Stimulated activated CD8-positive, alpha-beta memory T cell treated with anti-CD3 and anti-CD28 coated beads, Interleukin-7, amount 100 ng/mL, for 4 hours (primary cell): ENCODE results near the gene CTNNA2.
"Not testable (repeated sequence)": the region's sequence is repeated elsewhere in the genome, so short reads cannot be mapped to it uniquely, and the experiment has no call there.

Experiments used
- DNase-seq, 2 donors: peaks; one replicate each; pipeline ENCODE4 v3.0.0-alpha.2; 2020; ENCODE audit warnings: low read depth in 2 of 2

The CTNNA2 gene

GRCh38 chr2:80086831-80087230 lies 574.0 kb downstream of the CTNNA2 start:
- no peak for DNase-seq

- DNase-seq = no peak
These were observed 578.4 kb downstream of the CTNNA2 start for GRCh38 chr2:80091237-80091636.

GRCh38 chr2:80092474-80092873 lies 579.6 kb downstream of the CTNNA2 start:
- no peak for DNase-seq

GRCh38 chr2:80098503-80098902 lies 585.7 kb downstream of the CTNNA2 start:
- DNase-seq = not testable (repeated sequence)

- no peak for DNase-seq
These were observed 589.2 kb downstream of the CTNNA2 start for GRCh38 chr2:80102026-80102425.

GRCh38 chr2:80105015-80105640 lies 592.3 kb downstream of the CTNNA2 start:
- DNase-seq = no peak

- DNase-seq = no peak
These were observed 598.3 kb downstream of the CTNNA2 start for GRCh38 chr2:80111185-80111584.

- no peak for DNase-seq
These were observed 599.9 kb downstream of the CTNNA2 start for GRCh38 chr2:80112790-80113189.

GRCh38 chr2:80113399-80113798 lies 600.5 kb downstream of the CTNNA2 start:
- no peak for DNase-seq

- DNase-seq = no peak
These were observed 602.0 kb downstream of the CTNNA2 start for GRCh38 chr2:80114812-80115211.

- no peak for DNase-seq
These were observed 604.5 kb downstream of the CTNNA2 start for GRCh38 chr2:80117401-80117800.

- no peak for DNase-seq
These were observed 608.0 kb downstream of the CTNNA2 start for GRCh38 chr2:80120866-80121265.

- DNase-seq = no peak
These were observed 609.8 kb downstream of the CTNNA2 start for GRCh38 chr2:80122675-80123074.

GRCh38 chr2:80126596-80127189 lies 613.8 kb downstream of the CTNNA2 start:
- DNase-seq = no peak

GRCh38 chr2:80128080-80128479 lies 615.2 kb downstream of the CTNNA2 start:
- no peak for DNase-seq

GRCh38 chr2:80132281-80132680 lies 619.4 kb downstream of the CTNNA2 start:
- no peak for DNase-seq

GRCh38 chr2:80135001-80135400 lies 622.1 kb downstream of the CTNNA2 start:
- no peak for DNase-seq

- no peak for DNase-seq
These were observed 623.5 kb downstream of the CTNNA2 start for GRCh38 chr2:80136338-80136737.

- no peak for DNase-seq
These were observed 626.1 kb downstream of the CTNNA2 start for GRCh38 chr2:80139001-80139400.

GRCh38 chr2:80141007-80141726 lies 628.3 kb downstream of the CTNNA2 start:
- no peak for DNase-seq

- no peak for DNase-seq
These were observed 632.6 kb downstream of the CTNNA2 start for GRCh38 chr2:80145499-80145898.

- not testable (repeated sequence) for DNase-seq
These were observed 633.9 kb downstream of the CTNNA2 start for GRCh38 chr2:80146757-80147156.

- DNase-seq = no peak
These were observed 634.8 kb downstream of the CTNNA2 start for GRCh38 chr2:80147690-80148089.
